HG03066 (cell line): ENCODE data around the gene MICA.
"Not testable (repeated sequence)": the region's sequence is repeated elsewhere in the genome, so short reads cannot be mapped to it uniquely, and the experiment has no call there.

Experiments used
- ATAC-seq: cut with Tn5 transposase; IDR thresholded peaks from one replicate; pipeline ENCODE4 v1.9.1; 2021; ENCODE audit warnings: low read depth; ENCODE audit not compliant: unreplicated experiment

Gene MICA

DNA sequence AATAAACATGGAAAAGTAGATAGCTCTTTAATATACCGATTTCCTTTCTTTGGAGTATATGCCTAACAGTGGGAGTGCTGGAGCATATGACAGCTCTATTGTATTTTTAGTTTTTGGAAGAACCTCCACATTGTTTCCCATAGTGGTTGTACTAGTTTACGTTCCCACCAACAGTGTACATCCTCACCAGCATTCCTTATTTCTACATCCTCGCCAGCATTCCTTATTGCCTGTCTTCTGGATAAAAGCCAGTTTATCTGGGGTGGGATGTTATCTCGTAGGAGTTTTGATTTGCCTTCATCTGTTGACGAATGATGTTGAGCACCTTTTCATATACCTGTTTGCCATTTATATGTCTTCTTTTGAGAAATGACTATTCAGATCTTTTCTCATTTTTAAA, 2.6 kb downstream of the MICA start:
- ATAC-seq: no peak

DNA sequence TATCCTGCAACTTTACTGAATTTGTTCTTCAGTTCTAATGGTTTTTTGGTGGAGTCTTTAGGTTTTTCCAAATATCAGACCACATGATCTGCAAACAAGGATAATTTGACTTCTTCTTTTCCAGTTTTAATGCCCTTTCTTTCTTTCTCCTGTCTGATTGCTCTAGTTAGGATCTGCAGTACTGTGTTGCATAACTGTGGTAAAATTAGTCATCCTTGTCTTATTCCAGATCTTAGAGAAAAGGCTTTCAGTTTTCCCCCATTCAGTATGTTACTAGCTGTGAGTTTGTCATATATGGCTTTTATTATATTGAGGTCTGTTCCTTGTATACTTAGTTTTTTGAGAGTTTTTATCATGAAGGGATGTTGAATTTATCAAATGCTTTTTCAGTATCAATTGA, 4.3 kb downstream of the MICA start:
- ATAC-seq: no peak

DNA sequence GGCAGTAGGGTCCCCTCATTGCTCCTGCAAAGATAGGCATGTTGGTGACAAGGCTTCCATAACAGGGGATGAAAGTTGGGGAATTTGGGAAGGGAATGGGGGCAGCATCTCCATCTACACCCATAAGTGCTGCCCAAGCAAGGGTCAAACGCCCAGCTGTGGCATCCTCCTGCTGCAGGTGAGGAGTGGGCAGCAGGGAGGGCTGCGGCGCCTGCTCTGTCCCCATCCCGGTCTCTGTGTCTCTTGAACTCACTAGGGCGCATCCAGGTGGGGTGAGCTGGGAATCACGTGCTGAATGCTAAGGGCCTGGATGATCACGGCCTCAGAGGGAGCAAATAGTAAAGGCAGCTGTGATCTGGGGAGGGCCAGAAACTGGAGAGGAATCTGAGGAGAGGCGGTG, 9.1 kb downstream of the MICA start:
- no peak for ATAC-seq

- not testable (repeated sequence) for ATAC-seq
Measured at GRCh38 chr6:31414148-31414770, 10.9 kb downstream of the MICA start.

- ATAC-seq: no peak
Measured at GRCh38 chr6:31414771-31415265, 11.4 kb downstream of the MICA start.

GRCh38 chr6:31416394-31417014, 13.1 kb downstream of the MICA start:
- ATAC-seq: no peak

DNA sequence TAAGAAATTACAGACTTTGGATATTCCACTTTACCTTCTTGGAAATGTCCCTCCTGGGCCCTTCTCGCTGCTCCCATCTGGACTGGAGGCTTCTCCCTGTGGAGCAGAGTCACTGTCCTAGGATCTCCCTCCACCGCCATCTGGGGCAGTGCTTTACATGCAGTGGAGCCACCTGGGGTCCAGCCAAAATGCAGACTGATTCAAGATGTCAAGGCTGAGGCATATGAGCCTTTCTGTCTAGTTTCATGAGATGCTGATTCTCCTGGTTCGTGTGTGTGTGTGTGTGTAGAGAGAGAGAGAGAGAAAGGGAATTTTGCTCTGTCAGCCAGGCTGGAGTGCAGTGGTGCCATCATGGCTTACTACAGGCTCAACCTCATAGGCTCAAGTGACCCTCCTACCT, 14.9 kb downstream of the MICA start:
- ATAC-seq: no peak

DNA sequence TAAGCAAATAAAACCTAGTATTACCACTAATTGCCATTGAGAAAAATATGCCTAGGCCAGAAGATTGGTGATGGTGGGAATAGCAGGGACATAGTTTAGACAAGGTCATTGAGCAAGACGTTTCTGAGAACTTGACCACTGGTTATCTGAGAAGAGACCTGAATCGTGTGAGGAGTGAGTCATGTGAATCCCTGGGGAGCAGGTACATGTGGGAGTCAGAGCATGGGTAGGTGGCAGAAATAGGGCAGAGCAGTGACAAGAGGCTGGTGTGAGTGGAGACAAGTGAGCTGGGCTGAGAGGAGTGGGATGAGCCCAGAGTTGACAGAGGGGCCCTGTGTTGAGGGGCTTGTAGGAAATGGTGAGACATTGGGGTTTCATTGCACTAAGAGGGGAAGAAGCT, 16.4 kb downstream of the MICA start:
- no peak for ATAC-seq

GRCh38 chr6:31420546-31420945, 17.2 kb downstream of the MICA start:
- no peak for ATAC-seq

DNA sequence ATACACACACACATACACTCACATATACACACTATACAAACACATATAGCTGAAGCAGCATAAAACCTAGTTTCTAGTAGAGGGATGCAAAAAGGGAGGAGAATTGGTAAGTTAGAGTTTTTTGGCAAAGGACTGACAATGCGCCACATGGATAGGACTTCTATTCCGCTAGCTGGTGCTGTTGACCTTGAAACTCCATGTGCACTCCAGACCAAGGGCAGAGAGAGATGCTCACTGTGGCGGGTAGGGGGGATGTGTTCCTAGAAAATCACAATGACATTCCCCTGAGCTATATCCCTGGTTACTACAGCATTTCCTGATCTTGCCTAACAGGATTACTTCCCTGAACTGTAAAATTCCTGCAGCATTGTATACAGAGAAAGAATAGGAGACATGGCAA, 19.2 kb downstream of the MICA start:
- ATAC-seq: no peak

GRCh38 chr6:31423550-31423949, 20.2 kb downstream of the MICA start:
- no peak for ATAC-seq

DNA sequence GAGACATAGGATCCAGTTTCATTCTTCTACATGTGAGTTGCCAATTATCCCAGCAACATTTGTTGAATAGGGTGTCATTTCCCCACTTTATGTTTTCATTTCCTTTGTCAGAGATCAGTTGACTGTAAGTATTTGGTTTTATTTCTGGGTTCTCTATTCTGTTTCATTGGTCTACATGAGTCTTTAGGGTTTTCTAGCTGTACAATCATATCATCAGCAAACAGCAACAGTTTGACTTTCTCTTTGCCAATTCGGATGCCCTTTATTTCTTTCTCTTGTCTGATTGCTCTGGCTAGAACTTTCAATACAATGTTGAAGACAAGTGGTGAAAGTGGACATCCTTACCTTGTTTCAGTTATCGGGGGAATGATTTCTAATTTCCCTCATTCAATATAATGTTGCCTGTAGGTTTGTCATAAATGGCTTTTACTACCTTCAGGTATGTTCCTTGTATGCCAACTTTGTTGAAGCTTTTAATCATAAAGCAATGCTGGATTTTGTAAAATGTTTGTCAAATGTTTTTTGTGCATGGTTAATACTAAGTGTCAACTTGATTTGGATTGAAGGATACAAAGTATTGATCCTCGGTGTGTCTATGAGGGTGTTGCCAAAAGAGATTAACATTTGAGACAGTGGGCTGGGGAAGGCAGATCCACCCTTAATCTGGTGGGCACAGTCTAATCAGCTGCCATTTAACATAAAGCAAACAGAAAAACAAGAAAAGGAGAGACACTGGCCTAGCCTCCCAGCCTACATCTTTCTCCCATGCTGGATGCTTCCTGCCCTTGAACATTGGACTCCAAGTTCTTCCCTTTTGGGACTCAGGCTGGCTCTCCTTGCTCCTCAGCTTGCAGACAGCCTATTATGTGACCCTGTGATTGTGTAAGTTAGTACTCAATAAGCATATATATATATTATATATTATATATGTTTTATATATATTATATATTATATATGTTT, 23.3 kb downstream of the MICA start:
- ATAC-seq: no peak

GRCh38 chr6:31430449-31430848, 27.1 kb downstream of the MICA start:
- no peak for ATAC-seq

- ATAC-seq: not testable (repeated sequence)
Measured at GRCh38 chr6:31435051-31435450, 31.7 kb downstream of the MICA start.

DNA sequence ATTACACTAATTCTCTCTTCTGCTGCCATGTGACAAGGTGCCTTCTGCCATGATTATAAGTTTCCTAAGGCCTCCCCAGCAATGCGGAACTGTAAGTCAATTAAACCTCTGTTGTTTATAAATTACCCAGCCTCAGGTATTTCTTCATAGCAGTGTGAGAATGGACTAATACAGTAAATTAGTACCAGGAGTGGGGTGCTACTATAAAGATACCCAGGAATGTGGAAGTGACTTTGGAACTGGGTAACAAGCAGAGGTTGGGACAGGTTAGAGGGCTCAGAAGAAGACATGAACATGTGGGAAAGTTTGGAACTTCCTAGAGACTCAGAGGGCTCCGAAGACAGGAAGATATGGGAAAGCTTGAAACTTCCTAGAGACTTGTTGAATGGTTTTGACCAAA, 34.8 kb downstream of the MICA start:
- no peak for ATAC-seq

- no peak for ATAC-seq
Measured at GRCh38 chr6:31438677-31439076, 35.3 kb downstream of the MICA start.

GRCh38 chr6:31441365-31442267, 38.2 kb downstream of the MICA start:
- no peak for ATAC-seq

DNA sequence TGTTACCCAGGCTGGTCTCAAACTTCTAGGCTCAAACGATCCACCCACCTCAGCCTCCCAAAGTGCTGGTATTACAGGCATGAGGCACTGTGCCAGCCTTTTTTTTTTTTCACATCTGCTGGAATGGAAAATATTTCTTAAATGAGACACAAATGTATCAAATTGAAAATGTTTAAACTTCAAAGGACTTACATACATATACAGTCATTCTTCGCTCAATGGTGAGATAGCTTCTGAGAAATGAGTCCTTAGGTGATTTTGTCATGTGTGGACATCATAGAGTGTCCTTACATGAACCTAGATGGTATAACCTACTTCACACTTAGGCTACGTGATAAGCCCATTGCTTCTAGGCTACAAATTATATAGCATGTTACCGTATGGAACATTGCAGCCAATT, 43.1 kb downstream of the MICA start:
- ATAC-seq: no peak

GRCh38 chr6:31446999-31447789, 43.8 kb downstream of the MICA start:
- not testable (repeated sequence) for ATAC-seq

DNA sequence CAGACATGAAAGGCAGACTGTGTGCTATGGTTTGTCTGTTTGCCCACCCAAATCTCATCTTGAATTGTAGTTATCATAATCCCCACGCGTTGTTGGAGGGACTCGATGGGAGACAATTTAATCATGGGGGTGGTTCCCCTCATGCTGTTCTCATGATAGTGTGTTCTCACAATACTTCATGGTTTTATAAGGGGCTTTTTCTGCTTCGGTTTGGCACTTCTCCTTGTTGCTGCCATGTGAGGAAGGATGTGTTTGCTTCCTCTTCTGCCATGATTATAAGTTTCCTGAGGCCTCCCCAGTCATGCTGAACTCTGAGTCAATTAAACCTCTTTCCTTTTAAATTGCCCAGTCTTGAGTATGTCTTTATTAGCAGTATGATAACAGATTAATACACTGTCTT, 47.4 kb downstream of the MICA start:
- ATAC-seq: no peak
